Raji (cell line): ENCODE results near the gene LUZP1.

Source experiments
- POLR2A ChIP-seq: IDR thresholded peaks from 2 replicates; pipeline ENCODE4 v1.6.1; 2011; ENCODE audit warnings: low read depth, low read length, control low read depth; ENCODE audit not compliant: insufficient read depth

Gene LUZP1

GRCh38 chr1:23174426-23175110 lies 5.9 kb upstream of the LUZP1 start:
- no peak for TF ChIP-seq POLR2A

DNA sequence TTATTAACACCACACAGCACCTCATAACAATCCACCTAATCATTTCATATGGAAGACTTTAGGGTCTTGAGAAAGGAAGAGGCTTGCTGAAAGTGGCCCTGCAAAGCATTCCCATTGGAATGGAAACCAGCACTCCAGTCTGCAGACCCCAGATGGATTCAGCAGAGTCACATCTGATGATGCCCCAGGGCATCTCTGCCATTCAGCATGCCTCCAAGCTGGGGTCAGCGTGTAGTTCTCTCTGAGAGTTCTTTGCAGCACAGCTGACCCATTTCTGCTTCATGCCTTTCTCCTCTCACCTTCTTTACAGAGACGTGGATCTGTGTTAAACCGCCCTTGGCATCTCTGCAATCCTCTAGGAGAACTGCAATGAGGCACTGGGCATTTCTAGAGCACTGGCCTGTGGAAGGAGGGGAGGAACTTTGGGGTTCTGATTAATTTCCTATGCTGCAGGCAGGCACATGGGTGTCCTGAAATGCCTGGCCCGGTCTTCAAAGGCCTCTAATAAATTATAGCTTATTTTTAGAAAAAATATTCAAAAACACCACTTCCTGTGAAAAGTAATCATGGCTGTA lies 2.6 kb upstream of the LUZP1 start:
- no peak for TF ChIP-seq POLR2A

GRCh38 chr1:23169727-23170335 lies 1.2 kb upstream of the LUZP1 start:
- TF ChIP-seq POLR2A = no peak

GRCh38 chr1:23169195-23169575 lies 529 bp upstream of the LUZP1 start:
- TF ChIP-seq POLR2A = no peak

- no peak for TF ChIP-seq POLR2A
Measured at GRCh38 chr1:23168079-23168444, 594 bp downstream of the LUZP1 start.

DNA sequence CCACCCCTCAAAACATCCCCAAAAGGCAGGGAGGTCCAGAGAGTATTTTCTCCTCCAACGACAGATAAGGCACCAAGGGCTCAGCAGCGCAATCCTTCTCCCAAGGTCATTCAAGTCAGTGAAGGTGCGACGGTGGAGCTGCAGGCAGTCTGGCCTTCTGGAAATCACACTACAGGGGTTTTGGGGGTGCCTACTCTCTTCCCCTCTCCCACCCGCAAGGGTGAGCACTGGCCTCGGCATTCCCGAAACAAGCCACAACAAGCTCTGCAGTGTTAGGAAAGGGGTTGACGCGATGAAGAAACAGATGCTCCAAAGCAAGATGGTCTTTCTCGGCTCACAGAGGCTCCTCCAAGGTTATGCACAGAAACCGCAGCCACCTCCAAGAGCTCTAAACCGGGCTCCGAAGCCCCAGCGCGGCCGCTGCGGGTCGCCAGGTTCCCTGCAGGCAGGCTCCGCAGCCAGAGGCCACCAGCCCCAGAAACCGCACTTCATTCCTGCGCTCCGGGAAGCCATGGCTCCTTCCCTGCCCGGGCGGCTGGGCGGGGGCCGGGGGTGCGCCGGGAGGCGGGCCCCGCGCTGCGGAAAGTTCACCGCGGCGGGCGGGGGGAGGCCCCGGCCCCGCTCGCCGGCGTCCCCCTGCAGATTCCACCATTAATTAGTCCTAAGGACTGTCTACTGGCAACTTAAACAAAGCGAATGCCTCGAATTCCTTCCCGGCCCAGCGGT lies 1.1 kb downstream of the LUZP1 start:
- no peak for TF ChIP-seq POLR2A

DNA sequence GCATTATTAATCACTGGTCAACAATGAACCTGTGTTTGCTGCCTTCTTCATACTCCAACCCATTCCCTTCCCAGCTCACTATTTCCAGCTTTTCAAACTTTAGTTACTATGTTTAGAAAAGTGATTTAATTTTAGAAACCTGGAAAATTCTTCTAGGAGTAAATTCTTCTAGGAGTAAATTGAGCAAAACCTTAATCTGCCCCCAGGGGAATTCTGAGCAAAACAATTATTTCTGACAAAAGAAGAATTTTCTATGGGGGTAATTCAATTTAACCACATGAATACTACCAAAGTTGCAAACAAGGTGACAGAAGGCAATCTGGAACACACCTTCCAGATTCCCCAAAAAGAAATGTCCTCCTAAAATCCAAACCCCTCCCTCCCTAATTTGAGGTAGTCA lies 1.8 kb downstream of the LUZP1 start:
- TF ChIP-seq POLR2A = no peak

GRCh38 chr1:23163395-23163794 lies 5.3 kb downstream of the LUZP1 start:
- no peak for TF ChIP-seq POLR2A

DNA sequence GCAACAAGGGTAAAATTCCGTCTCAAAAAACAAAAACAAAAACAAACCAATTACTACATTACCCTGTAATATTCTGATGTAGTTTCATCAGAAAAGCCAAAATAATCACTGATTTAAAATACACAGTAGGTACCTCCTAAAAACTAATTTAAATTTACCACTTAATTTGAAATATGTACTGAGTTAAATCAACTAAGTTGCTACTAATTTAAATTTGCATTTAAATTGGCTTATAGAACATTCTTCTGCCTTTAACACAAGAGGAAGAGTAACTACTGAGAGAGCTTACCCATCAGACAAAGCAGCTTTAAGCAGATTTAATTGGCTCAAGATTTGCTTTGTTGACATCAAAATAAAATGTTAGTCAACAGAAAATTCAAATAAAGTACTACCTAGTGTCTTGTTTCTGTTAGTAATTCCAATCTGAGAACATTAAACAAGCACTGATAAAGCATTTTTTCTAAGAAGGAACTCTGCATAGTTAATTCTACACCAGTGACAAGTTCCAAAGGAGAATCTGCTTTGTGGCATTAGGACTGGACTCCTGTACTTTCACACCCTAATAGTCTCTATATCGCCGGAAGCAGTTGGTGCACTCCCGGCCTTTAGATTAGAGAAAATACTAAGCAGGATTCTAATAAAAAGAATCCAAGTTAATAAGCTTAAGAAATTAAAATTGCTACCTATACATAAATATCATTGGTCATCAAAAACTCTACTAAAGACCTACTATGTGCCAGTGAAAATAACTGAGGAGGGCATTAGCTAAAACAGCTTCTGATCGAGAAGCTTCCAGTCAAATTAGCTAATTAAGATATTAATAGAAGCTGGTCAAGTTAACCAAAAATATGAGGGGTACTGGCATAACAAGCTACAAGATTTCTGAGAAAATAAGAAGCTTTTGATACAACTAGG lies 8.4 kb downstream of the LUZP1 start:
- no peak for TF ChIP-seq POLR2A

GRCh38 chr1:23156940-23157339 lies 11.7 kb downstream of the LUZP1 start:
- no peak for TF ChIP-seq POLR2A

- no peak for TF ChIP-seq POLR2A
Measured at GRCh38 chr1:23152966-23153684, 15.5 kb downstream of the LUZP1 start.

DNA sequence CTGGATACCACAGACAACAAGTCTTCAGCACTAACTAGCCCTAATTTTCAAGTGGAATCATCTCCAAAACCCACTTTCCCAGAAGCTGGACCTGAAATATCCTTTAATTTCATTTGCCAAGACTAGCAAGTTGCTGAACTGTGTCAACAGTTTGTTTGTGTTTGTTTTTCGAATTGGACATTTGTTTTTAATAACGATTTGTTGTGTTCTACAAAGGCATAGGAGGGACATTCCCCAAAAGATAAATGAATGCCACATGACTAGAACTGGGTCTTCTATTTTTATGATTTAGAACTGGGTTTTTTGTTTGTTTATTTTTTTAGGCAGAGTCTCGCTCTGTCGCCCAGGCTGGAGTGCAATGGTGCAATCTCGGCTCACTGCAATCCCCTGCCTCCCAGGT lies 17.9 kb downstream of the LUZP1 start:
- TF ChIP-seq POLR2A = no peak

DNA sequence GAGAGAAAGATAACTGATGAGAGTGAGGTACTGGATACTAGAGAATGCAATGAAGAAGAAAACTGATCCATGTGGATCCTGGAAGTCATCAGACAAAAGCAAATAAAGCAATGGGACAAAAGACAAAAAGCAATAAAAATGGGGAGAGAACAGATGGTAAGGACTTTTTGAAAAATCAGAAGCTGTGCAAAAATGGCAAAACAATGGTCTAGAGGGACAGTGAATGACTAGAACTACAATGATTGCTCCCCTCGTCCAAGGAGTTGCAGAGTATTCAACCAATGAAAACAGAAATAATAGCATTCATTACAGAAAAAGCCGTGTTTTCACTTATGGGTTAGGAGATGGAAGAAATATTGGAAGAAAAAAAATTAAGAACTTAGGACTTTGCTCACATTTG lies 18.5 kb downstream of the LUZP1 start:
- TF ChIP-seq POLR2A = no peak

GRCh38 chr1:23149114-23149513 lies 19.5 kb downstream of the LUZP1 start:
- no peak for TF ChIP-seq POLR2A
